Ishikawa (cell line): Measurements from ENCODE around the gene STARD3.

Source experiments
- EP300 ChIP-seq: IDR thresholded peaks from 2 replicates; pipeline ENCODE4 v1.6.1; 2012; ENCODE audit warnings: borderline replicate concordance
- NFIC ChIP-seq: IDR thresholded peaks from 2 replicates; pipeline ENCODE4 v1.6.1; 2012
- RAD21 ChIP-seq: IDR thresholded peaks from 2 replicates; pipeline ENCODE4 v1.6.1; 2012; ENCODE audit warnings: low read depth
- TAF1 ChIP-seq: IDR thresholded peaks from 2 replicates; pipeline ENCODE4 v1.6.1; 2012; ENCODE audit warnings: low read depth, mild to moderate bottlenecking
- TCF12 ChIP-seq: IDR thresholded peaks from 2 replicates; pipeline ENCODE4 v1.6.1; 2012; ENCODE audit warnings: low read depth
- TEAD4 ChIP-seq: IDR thresholded peaks from 2 replicates; pipeline ENCODE4 v1.6.1; 2012
- TF ChIP-seq, protein P1 (sequence below): IDR thresholded peaks from 2 replicates; pipeline ENCODE4 v1.6.1; 2012
- TF ChIP-seq, protein P2 (sequence below): IDR thresholded peaks from 2 replicates; pipeline ENCODE4 v1.6.1; 2012
- TF ChIP-seq, protein P3 (sequence below): IDR thresholded peaks from 2 replicates; pipeline ENCODE4 v1.6.1; 2012; ENCODE audit warnings: low read depth, mild to moderate bottlenecking

DNA sequence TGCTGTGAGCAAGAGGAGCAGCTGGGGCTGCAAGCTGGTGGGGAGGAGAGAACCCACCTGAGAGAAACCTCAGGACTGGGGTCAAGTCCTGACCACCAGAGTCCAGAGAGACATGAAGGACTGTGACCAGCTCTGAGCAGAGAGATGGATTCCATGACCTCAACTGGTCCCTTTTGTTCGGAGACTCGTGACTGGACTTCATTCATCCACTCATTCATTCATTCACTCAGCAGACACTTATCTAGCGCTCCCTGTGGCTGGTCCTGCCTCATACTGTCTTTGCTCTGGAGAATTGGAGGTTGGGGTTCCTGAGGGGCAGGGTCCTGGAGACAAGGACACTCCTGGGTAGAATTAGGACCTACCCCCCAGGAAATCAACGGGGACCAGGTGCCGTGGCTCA lies 67.0 kb downstream of the STARD3 start:
- TF ChIP-seq, protein P1, sequence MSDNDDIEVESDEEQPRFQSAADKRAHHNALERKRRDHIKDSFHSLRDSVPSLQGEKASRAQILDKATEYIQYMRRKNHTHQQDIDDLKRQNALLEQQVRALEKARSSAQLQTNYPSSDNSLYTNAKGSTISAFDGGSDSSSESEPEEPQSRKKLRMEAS = no peak
- no peak for TF ChIP-seq NFIC
- no peak for TF ChIP-seq TAF1
- TF ChIP-seq, protein P2, sequence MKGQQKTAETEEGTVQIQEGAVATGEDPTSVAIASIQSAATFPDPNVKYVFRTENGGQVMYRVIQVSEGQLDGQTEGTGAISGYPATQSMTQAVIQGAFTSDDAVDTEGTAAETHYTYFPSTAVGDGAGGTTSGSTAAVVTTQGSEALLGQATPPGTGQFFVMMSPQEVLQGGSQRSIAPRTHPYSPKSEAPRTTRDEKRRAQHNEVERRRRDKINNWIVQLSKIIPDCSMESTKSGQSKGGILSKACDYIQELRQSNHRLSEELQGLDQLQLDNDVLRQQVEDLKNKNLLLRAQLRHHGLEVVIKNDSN = no peak
- no peak for TF ChIP-seq EP300
- no peak for TF ChIP-seq TEAD4
- no peak for TF ChIP-seq TCF12
- TF ChIP-seq RAD21 = no peak
- TF ChIP-seq, protein P3, sequence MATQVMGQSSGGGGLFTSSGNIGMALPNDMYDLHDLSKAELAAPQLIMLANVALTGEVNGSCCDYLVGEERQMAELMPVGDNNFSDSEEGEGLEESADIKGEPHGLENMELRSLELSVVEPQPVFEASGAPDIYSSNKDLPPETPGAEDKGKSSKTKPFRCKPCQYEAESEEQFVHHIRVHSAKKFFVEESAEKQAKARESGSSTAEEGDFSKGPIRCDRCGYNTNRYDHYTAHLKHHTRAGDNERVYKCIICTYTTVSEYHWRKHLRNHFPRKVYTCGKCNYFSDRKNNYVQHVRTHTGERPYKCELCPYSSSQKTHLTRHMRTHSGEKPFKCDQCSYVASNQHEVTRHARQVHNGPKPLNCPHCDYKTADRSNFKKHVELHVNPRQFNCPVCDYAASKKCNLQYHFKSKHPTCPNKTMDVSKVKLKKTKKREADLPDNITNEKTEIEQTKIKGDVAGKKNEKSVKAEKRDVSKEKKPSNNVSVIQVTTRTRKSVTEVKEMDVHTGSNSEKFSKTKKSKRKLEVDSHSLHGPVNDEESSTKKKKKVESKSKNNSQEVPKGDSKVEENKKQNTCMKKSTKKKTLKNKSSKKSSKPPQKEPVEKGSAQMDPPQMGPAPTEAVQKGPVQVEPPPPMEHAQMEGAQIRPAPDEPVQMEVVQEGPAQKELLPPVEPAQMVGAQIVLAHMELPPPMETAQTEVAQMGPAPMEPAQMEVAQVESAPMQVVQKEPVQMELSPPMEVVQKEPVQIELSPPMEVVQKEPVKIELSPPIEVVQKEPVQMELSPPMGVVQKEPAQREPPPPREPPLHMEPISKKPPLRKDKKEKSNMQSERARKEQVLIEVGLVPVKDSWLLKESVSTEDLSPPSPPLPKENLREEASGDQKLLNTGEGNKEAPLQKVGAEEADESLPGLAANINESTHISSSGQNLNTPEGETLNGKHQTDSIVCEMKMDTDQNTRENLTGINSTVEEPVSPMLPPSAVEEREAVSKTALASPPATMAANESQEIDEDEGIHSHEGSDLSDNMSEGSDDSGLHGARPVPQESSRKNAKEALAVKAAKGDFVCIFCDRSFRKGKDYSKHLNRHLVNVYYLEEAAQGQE = no peak
